Measurements from ENCODE around the gene SLC25A52. TPM values are rescaled to one million over a fixed set of nuclear protein-coding genes. Genes with fewer than 3 reads are reported as not detected.
"Not testable (repeated sequence)": the region's sequence is repeated elsewhere in the genome, so short reads cannot be mapped to it uniquely, and the experiment has no call there.

SLC25A52 gene
- total RNA-seq, 2 donors from 2014 or later = not detected

- H3K4me3 Mint-ChIP-seq = no peak overlapping the region
- DNase-seq (no peak), ATAC-seq (replicated peaks in 1 of 2) (no peak)
- H3K36me3 Mint-ChIP-seq (ENCODE audit: insufficient read depth in 2 of 2) = peaks cover 3 to 5% of the 10 kb centered on the region in 2 donors
- H3K4me1 Mint-ChIP-seq (ENCODE audit: low read depth) = no peaks in the 10 kb centered on the region
- no peaks in the 10 kb centered on the region for H3K27me3 Mint-ChIP-seq (ENCODE audit: low read depth)
- no peak overlapping the region for H3K27ac Mint-ChIP-seq
- H3K9me3 Mint-ChIP-seq = peaks cover 4 to 7% of the 10 kb centered on the region in 2 donors
These were observed 13.8 kb upstream of the SLC25A52 start for GRCh38 chr18:31774477-31774785.

GRCh38 chr18:31773774-31774476 lies 13.2 kb upstream of the SLC25A52 start:
- no peak overlapping the region for H3K4me3 Mint-ChIP-seq
- no peak for ATAC-seq (replicated peaks in 1 of 2)

GRCh38 chr18:31772699-31773098 lies 12.0 kb upstream of the SLC25A52 start:
- no peaks in the 10 kb centered on the region for H3K9me3 Mint-ChIP-seq
- H3K36me3 Mint-ChIP-seq (ENCODE audit: insufficient read depth in 2 of 2) = no peaks in the 10 kb centered on the region
- ATAC-seq (replicated peaks in 1 of 2) (no peak), DNase-seq (no peak)
- no peaks in the 10 kb centered on the region for H3K27me3 Mint-ChIP-seq (ENCODE audit: low read depth)
- no peak overlapping the region for H3K4me3 Mint-ChIP-seq
- H3K4me1 Mint-ChIP-seq (ENCODE audit: low read depth) = no peaks in the 10 kb centered on the region
- no peak overlapping the region for H3K27ac Mint-ChIP-seq

More at GRCh38 chr18:31773774-31774476, 13.2 kb upstream of the SLC25A52 start:
- Mint-ChIP-seq H3K27me3 (ENCODE audit: low read depth) (no peaks in the 10 kb centered on the region), H3K27ac (no peak overlapping the region), H3K36me3 (ENCODE audit: insufficient read depth in 2 of 2) (peaks cover 2 to 3% of the 10 kb centered on the region in 2 donors), H3K9me3 (peaks cover 4% of the 10 kb centered on the region in 2 donors), H3K4me1 (ENCODE audit: low read depth) (no peaks in the 10 kb centered on the region)
- DNase-seq = no peak

- Mint-ChIP-seq H3K9me3 (no peaks in the 10 kb centered on the region), H3K36me3 (ENCODE audit: insufficient read depth in 2 of 2) (no peaks in the 10 kb centered on the region), H3K4me3 (no peak overlapping the region), H3K27ac (no peak overlapping the region), H3K27me3 (ENCODE audit: low read depth) (peaks cover 5% of the 10 kb centered on the region), H3K4me1 (ENCODE audit: low read depth) (no peaks in the 10 kb centered on the region)
- no peak for ATAC-seq (replicated peaks in 1 of 2)
- no peak for DNase-seq
These were observed 10.4 kb downstream of the SLC25A52 start for GRCh38 chr18:31750273-31750672.

- no peak for ATAC-seq (replicated peaks in 1 of 2)
- no peak for DNase-seq
- Mint-ChIP-seq H3K27ac (no peak overlapping the region), H3K36me3 (ENCODE audit: insufficient read depth in 2 of 2) (no peaks in the 10 kb centered on the region), H3K27me3 (ENCODE audit: low read depth) (peaks cover 5% of the 10 kb centered on the region), H3K4me3 (no peak overlapping the region), H3K4me1 (ENCODE audit: low read depth) (no peaks in the 10 kb centered on the region), H3K9me3 (no peaks in the 10 kb centered on the region)
These were observed 14.3 kb downstream of the SLC25A52 start for GRCh38 chr18:31746396-31746795.

- Mint-ChIP-seq H3K36me3 (ENCODE audit: insufficient read depth in 2 of 2) (no peaks in the 10 kb centered on the region), H3K27ac (no peak overlapping the region), H3K27me3 (ENCODE audit: low read depth) (no peaks in the 10 kb centered on the region), H3K4me3 (no peak overlapping the region), H3K4me1 (ENCODE audit: low read depth) (no peaks in the 10 kb centered on the region), H3K9me3 (no peaks in the 10 kb centered on the region)
- DNase-seq (no peak), ATAC-seq (replicated peaks in 1 of 2) (no peak)
These were observed 16.2 kb downstream of the SLC25A52 start for GRCh38 chr18:31744321-31745067.

- not testable (repeated sequence) for H3K9me3 Mint-ChIP-seq; H3K36me3 Mint-ChIP-seq (ENCODE audit: insufficient read depth in 2 of 2); H3K27ac Mint-ChIP-seq; DNase-seq; H3K4me1 Mint-ChIP-seq (ENCODE audit: low read depth); H3K4me3 Mint-ChIP-seq; H3K27me3 Mint-ChIP-seq (ENCODE audit: low read depth); ATAC-seq (replicated peaks in 1 of 2)
These were observed 17.1 kb downstream of the SLC25A52 start for GRCh38 chr18:31743600-31743999.

- no peak for ATAC-seq (replicated peaks in 1 of 2)
These were observed 19.5 kb downstream of the SLC25A52 start for GRCh38 chr18:31741097-31741735.

GRCh38 chr18:31740180-31740579 lies 20.5 kb downstream of the SLC25A52 start:
- ATAC-seq (replicated peaks in 1 of 2) (no peak), DNase-seq (no peak)
- Mint-ChIP-seq H3K36me3 (ENCODE audit: insufficient read depth in 2 of 2) (no peaks in the 10 kb centered on the region), H3K27ac (no peak overlapping the region), H3K4me1 (ENCODE audit: low read depth) (no peaks in the 10 kb centered on the region), H3K9me3 (peaks cover 0 to 5% of the 10 kb centered on the region in 2 donors), H3K4me3 (no peak overlapping the region), H3K27me3 (ENCODE audit: low read depth) (no peaks in the 10 kb centered on the region)

More at GRCh38 chr18:31741097-31741735, 19.5 kb downstream of the SLC25A52 start:
- Mint-ChIP-seq H3K36me3 (ENCODE audit: insufficient read depth in 2 of 2) (no peaks in the 10 kb centered on the region), H3K4me3 (no peak overlapping the region), H3K27me3 (ENCODE audit: low read depth) (no peaks in the 10 kb centered on the region), H3K4me1 (ENCODE audit: low read depth) (no peaks in the 10 kb centered on the region), H3K9me3 (peaks cover 0 to 5% of the 10 kb centered on the region in 2 donors), H3K27ac (no peak overlapping the region)
- peak; percentile 38 to 49 for DNase-seq

- H3K9me3 Mint-ChIP-seq = peaks cover 0 to 5% of the 10 kb centered on the region in 2 donors
- no peak overlapping the region for H3K27ac Mint-ChIP-seq
- H3K36me3 Mint-ChIP-seq (ENCODE audit: insufficient read depth in 2 of 2) = no peaks in the 10 kb centered on the region
- no peak overlapping the region for H3K4me3 Mint-ChIP-seq
- DNase-seq = no peak
- no peaks in the 10 kb centered on the region for H3K27me3 Mint-ChIP-seq (ENCODE audit: low read depth)
- ATAC-seq (replicated peaks in 1 of 2) = no peak
- H3K4me1 Mint-ChIP-seq (ENCODE audit: low read depth) = no peaks in the 10 kb centered on the region
These were observed 21.0 kb downstream of the SLC25A52 start for GRCh38 chr18:31739651-31740050.

GRCh38 chr18:31738460-31739407 lies 21.9 kb downstream of the SLC25A52 start:
- no peaks in the 10 kb centered on the region for H3K36me3 Mint-ChIP-seq (ENCODE audit: insufficient read depth in 2 of 2)
- DNase-seq = no peak
- no peaks in the 10 kb centered on the region for H3K27me3 Mint-ChIP-seq (ENCODE audit: low read depth)
- H3K4me3 Mint-ChIP-seq = no peak overlapping the region
- no peak overlapping the region for H3K27ac Mint-ChIP-seq
- ATAC-seq (replicated peaks in 1 of 2) = no peak
- H3K9me3 Mint-ChIP-seq = peaks cover 0 to 5% of the 10 kb centered on the region in 2 donors
- H3K4me1 Mint-ChIP-seq (ENCODE audit: low read depth) = no peaks in the 10 kb centered on the region

- H3K27ac Mint-ChIP-seq = no peak overlapping the region
- H3K4me3 Mint-ChIP-seq = no peak overlapping the region
These were observed 24.1 kb downstream of the SLC25A52 start for GRCh38 chr18:31736630-31737029.

More at GRCh38 chr18:31736630-31737029, 24.1 kb downstream of the SLC25A52 start:
- no peak for ATAC-seq (replicated peaks in 1 of 2)
- H3K27me3 Mint-ChIP-seq (ENCODE audit: low read depth) = peaks cover 5% of the 10 kb centered on the region
- DNase-seq = no peak
- H3K4me1 Mint-ChIP-seq (ENCODE audit: low read depth) = no peaks in the 10 kb centered on the region
- no peaks in the 10 kb centered on the region for H3K36me3 Mint-ChIP-seq (ENCODE audit: insufficient read depth in 2 of 2)
- H3K9me3 Mint-ChIP-seq = peaks cover 0 to 5% of the 10 kb centered on the region in 2 donors

Measured in activated T-cell treated with anti-CD3 and anti-CD28 coated beads, Interleukin-2, amount 50 U/mL, for 72 hours (primary cell).